Stimulated activated CD8-positive, alpha-beta memory T cell treated with anti-CD3 and anti-CD28 coated beads, Interleukin-12 subunit alpha, Interleukin-12 subunit beta, amount 100 ng/mL, for 24 hours (primary cell): ENCODE results near the gene TSGA10.
"Not testable (repeated sequence)": the region's sequence is repeated elsewhere in the genome, so short reads cannot be mapped to it uniquely, and the experiment has no call there.

ENCODE experiments used
- DNase-seq: peaks from one replicate; pipeline ENCODE4 v3.0.0-alpha.2; 2020; ENCODE audit errors: extremely low read depth

The TSGA10 gene

DNA sequence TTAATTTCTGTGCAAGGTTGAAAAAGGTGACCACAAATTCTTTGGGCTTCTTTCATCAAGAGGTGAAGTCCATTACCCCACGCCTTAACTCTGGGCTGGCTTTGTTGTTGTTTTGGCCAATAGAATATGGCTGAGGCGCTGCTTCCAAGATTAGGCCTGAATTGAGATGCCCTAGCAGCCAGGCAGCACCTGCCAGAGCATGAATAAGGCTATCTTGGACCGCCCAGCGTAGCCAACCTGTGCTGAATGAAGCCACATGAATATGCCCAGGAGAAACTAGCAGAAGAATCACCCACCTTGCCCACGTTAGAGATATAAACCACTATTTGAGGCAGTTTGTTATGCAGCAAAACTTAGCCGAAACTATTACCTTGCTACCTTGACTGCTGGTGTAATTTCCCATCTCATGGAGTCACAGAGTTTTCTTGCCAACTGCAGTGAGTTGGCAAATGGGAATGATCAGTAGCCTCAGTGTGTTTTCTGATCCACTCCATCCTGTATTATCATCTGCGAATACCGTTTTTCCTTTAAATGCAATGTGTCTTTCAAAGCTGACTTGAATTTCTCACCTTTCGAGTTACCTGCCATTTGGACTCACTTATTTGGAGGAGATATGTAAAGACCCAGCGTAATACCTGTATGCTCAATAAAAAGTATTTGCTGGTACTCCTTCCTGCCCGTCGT is 679 bp downstream of the TSGA10 start:
- no peak for DNase-seq

DNA sequence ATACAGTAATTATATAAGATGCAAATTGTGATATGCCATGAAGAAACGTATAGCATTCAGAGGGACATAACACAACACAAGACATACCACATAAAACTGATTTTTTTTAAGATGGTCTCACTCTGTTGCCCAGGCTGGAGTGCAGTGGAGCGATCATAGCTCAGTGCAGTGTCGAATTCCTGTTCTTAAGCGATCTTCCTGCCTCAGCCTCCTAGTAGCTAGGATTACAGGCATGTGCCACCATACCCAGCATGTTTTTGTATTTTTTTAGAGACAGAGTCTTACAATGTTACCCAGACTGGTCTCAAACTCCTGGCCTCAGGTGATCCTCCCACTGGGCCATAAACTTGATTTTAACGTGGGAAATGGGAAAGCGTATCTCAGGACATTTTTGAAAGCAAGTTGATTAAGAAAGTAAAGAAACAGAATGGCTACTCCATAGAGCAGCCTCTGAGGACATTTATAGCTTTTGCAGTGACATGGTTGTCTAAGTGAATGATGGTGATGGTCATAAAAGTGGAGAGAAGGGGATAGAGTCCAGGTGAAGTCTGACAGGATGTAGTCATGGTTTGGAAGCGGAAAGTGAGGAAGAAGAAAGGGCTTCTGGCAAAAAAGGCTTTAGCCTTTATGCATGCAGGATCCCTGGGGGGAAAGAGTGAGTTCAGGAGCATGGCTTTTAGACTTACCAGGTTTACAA is 2.4 kb downstream of the TSGA10 start:
- DNase-seq, result no peak

DNA sequence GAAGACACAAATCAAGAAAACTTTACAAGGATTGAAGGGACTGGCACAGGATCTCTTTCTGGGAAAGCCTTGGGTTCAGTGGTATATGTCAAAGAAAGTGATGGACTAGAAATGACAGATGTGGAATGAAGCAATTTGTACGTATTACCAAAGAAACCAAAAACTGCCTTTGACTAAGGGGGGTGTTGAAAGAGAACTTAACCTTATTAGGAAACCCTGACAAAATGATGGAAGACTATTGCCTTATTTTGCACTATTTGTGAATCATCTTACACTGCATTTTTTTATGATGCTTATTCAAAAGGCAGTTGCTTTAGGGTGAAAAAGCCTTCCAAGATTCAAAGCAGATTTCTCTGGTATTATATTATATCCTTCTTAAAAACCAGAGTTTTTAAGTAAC is 4.0 kb downstream of the TSGA10 start:
- DNase-seq, result no peak

DNA sequence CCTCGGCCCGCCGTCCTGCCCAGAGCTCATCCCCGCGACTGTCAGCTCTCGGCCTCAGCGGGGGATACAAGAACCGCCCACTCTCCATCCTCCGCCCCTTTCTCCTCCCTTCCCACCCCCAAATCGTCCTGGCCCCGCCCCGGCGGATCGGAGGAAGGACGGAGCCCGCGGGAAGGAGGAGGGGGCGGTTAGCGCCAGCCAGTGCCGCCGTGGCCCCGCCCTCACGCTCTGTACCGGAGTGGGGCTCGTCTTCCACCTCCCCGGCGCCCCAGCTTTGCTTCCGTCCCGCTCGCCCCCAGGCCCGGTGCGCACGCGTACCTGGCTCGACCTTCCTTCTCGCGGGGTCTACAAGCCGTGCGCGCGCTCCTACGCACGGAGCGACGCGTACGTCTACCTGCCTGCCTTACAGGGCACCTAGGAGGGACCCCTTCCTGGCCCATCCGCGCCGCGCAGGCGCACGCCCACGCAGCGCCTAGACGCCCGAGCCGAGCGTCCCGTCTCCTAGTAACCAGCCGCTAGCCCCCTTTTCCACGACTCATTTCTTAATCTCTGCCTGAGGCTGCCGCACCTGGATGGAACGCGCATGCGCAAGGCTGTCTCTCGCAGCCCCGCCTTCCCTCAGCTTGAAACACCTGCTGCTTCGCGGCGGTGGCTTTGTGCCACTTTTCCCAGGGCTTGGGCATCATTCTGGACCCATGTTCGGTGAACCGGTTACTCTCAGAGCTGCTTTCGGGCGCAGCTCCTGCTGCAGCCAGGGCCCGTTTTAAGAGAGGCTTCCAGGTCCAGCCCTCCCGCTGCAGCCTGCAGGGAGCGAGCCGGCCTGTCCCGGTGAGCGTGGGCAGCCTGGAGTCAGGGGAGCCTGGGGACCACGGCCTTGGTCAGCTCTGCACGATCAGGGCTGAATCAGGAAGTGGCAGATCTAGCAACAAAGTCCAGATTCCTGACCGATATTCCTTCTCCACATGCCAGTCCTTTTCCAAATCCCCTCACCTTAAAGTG is 13.3 kb downstream of the TSGA10 start, which contains the start of gene C2orf15:
TSS of gene C2orf15 (plus strand) at position 598 of the 999 bp plus-strand sequence. CDS start 8,852 bp downstream, outside the sequence.
- peak; percentile 95 for DNase-seq

DNA sequence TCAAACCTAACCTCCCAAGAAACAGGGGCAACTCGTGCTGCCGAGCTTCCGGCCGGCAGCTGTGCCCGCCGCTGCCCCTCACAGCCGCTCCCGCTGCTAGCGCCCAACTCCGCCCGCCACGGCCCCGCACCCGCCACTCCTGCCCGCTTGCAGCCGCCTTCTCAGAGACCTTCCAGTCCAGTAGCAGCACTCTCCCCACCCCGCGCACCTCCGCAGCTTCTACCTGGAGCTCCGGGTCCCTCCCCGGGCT is 14.0 kb downstream of the TSGA10 start:
- no peak for DNase-seq

DNA sequence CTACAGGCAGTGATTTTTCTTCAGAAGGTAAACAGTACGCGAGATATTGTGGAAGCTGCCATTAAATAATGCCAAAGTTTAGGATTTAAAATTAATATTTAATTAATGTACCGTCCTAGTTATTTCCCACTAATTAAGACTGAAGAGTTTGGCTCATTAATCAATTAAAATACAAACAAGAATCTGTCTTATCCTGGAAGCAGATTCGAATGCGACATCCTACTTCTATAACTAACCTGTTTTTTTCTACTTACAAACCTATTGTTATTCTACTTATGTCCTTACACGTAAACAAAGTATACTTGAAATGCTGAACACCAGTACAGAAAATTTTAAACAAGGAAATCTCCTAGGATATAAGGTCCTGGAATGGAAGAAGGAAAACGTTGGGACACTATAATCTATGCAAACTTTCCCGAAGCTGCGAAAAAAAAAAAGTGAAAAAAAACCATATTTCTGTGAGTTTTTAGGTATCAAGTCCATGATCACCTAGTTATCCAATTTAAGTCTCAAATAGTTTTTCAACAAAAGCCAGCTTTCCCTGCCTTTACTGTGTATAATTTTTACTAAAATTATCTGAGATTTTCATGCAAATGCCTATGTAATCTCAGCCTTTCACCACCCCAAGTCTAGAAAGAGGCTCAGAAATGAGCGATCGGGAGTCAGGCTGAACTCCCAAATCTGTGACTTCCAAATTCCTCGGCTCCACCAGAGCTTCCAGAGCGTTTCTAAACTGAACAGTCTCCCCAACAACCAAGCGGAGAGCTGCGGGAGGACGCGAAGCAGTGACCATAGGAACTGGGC is 14.5 kb downstream of the TSGA10 start:
- no peak for DNase-seq

DNA sequence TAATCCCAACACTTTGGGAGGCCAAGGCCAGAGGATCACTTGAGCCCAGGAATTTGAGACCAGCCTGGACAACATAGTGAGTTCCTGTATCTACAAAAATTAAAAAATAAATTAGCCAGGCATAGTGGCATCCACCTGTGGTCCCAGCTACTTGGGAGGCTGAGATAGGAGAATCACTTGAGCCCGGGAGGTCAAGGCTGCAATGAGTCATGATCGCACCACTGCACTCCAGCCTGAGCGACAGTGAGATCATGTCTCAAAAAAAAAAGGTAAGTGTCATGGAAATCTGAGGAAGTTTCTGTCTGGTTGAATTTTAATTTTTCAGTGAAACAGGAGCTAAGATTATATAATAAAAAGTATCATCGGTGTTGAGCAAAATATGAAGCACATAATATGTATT is 15.7 kb downstream of the TSGA10 start:
- no peak for DNase-seq

DNA sequence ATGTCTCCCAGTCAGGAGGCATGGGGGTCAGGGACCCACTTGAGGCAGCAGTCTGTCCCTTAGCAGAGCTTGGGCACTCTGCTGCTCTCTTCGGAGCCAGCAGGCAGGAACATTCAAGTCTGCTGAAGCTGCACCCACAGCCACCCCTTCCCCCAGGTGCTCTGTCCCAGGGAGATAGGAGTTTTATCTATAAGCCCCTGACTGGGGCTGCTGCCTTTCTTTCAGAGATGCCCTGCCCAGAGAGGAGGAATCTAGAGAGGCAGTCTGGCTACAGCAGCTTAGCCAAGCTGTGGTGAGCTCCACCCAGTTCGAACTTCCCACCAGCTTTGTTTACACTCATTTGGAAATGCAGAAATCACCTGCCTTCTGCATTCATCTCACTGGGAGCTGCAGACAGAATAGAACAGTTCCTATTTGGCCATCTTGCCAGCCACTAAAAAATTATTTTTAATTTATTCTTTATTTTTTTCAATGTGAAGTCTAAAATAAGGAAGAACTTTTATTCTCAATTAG is 19.6 kb downstream of the TSGA10 start:
- DNase-seq, result not testable (repeated sequence)

DNA sequence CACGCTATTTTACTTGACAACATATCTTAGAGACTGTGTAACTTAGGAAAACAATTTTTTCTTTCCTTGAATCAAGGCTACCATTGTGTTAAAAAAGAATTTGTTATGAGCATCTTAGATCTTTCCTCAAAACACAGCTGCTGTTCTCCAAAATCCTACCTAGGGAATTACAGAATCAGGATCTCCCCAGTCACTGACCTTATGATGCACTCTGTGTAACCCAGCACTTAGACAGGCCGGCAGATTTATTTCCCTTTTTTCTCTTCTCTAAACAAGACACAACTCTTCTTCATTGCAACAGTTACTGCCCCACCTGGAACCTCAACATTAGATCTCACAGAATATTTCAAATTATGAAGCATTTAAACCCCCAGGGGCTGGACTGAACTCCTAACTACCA is 26.8 kb downstream of the TSGA10 start:
- no peak for DNase-seq

DNA sequence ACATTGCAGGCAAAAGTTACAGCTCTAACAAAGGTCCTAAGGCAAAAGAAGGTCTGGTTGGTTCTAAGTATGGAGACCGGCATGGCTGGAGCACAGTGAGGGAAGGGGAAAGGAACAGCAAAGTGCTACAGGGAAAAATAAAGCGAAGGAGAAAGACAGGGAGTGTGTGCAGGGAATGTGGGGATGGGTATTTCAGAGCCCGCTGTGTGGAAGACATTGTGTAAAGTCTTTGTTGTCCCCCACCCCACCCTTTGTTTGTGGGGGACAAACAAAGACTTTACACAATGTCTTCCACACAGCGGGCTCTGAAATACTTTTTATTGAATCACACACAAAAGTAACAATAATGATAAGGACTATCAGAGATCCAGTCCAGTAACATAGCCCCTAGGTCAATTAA is 42.1 kb downstream of the TSGA10 start:
- DNase-seq, result no peak

DNA sequence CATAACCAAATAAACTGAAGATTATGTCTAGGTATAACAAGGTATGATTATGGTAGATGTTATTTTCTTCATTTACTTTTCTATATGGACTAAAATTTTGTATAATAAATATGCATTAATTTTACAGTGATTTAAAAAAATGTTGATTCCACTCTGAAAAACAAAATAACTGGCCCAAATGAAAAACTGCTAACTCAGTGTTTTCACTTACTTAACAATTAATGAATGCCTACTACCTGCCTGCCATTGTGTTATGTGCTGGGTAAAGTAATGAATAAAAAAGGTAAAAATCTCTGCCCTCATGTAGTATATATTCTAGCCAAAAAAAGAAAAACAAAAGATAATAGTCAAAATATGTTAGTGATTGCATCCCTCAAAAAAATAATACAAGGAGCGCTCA is 42.8 kb downstream of the TSGA10 start:
- no peak for DNase-seq

DNA sequence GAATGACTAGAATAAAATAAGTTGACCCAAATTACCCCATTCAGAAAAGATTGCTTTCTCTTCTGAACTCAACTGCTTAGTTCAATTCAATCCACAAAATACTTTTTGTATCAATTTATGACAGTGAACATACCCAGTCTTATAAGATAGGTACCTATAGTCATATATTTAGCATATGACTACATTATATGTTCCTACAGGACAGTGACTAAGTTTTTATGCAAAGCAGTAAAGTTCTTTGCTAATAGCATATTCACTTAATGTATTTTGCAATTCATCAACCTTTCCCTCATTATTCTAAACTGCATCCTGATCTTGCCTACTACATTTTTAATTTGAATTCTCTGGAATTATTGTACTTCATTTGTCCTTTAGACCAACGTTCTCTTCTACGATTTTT is 43.5 kb downstream of the TSGA10 start:
- no peak for DNase-seq

DNA sequence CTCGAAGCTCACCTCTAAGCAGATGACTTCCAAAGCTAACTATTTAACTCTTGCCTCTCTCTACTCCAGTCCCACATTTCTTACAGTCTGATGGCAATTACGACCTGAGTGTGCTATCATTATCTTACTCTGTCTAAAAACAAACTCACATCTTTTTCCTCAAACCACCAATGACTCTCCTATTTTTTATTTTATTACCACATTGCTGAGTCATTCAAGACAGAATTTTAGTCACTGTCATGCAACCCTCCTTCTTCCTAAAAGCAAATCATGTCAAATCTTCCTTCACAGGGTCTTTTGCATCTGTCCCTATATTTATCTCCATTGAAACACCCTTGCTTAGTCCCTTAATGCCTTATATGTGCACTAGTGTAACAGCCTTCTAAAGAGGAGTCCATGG is 47.8 kb downstream of the TSGA10 start:
- DNase-seq, result no peak

DNA sequence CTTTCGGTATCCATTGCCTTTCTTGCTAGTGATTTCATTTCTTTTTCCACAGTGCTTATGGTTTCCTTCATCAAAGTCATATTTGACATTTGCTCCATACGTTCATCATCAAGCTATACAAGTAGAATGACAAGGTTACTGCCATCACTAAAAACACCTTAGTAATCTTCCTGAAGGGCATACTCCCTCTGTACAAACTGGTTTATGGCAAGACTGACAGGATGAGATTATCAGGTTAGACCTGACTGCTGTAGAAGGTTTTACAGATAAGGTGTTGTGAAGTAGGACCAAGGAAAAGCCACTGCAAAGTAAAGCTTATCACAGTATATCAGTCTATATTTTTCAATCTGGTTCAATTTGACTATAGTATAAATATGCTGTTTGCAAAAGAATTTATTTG is 50.7 kb downstream of the TSGA10 start:
- no peak for DNase-seq

DNA sequence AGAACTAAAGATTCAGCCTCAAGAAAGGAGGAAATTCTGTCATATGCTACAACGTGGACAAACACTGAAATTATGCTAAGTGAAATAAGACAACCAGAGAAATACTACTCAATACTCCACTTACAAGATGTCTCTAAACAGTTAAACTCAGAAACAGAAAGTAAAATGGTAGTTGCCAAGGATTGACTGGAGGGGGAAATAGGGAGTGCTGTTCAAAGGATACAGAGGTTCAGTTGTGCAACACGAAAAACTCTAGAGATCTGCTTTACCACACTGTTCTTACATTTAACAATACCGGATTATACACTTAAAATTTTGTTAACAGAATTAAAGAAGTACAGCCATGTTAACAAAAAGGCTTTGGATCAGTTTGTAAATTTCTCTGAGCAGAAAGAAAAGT is 53.0 kb downstream of the TSGA10 start:
- DNase-seq, result no peak

DNA sequence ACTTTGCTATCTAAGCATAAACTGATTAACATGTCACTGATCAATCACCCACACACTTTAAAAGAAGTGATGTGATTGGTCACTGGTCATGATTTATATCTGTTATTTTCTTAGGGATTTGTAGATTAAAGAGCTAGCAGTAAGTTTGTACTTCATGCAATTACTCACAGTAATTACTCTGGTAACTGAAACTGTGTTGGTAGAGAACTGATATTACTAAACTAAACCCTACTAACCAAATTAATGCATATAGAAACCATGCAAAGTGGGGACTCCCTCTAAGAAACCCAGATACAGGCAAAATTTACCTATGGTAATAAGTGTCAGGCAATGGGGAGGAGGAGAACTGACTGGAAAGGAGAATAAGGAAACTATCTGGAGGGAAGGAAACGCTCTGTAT is 58.0 kb downstream of the TSGA10 start:
- DNase-seq, result no peak

DNA sequence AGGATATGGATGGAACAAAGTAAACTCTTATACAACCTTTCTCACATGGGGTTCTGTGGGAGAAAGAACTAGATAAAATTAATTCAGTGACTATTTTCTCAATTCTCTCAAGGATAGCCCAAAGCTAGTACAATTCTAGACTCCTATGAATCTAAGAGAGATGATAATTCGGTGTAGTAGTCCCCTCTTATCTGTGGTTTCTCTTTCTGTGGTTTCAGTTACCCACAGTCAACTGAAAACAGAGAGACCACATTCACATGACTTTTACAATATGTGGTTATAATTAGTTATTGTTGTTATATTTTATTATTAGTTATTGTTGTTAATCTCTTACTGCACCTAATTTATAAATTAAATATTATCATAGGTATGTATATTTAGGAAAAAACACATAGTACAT is 66.7 kb downstream of the TSGA10 start:
- DNase-seq, result no peak

DNA sequence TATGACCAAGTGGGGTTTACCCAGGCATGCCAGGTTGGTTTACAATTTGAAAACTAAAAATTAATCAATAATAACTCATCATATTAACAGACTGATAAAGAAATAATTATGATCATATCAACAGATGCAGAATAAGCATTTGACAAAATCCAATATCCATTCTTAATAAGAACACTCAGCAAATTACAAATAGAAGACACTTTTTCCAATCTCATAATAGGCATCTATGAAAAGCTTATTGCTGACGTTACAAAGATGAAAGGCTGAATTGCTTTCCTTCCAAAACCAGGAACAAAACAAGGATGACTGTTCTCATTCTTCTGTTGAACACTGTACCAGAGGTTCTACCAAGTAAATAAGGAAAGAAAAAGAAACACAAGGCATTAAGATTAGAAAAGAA is 68.4 kb downstream of the TSGA10 start:
- no peak for DNase-seq

DNA sequence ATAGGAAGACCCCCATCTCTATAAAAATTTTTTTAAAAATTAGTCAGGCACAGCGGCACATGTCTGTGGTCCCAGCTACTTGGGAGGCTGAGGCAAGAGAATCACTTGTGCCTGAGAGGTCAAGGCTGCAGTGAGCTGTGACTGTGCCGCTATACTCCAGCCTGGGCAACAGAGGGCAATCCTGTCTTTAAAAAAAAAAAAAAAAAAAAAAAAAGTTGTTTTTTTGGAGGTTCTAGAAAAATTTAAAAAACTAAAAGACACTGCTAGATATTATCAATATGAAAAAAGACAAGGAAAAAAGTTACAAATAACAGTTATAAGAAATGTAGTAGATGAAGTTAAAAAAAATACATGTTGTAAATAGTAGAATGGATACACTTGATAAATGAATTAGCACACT is 69.3 kb downstream of the TSGA10 start:
- DNase-seq, result no peak

DNA sequence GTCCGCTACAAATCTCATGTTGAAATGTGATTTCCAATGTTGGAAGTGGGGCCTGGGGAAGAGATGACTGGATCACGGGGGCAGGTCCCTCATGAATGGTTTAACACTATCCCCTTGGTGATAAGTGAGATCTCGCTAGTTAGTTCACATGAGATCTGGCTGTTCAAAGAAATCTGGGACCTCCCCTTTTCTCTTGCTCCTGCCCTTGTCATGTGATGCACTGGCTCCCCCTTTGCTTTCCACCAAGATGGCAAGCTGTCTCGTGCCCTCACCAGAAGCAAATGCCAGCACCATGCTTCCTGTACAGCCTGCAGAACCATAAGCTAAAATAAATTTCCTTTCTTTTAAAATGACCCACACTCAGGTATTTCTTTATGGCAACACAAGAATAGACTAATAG is 70.5 kb downstream of the TSGA10 start:
- DNase-seq, result no peak

DNA sequence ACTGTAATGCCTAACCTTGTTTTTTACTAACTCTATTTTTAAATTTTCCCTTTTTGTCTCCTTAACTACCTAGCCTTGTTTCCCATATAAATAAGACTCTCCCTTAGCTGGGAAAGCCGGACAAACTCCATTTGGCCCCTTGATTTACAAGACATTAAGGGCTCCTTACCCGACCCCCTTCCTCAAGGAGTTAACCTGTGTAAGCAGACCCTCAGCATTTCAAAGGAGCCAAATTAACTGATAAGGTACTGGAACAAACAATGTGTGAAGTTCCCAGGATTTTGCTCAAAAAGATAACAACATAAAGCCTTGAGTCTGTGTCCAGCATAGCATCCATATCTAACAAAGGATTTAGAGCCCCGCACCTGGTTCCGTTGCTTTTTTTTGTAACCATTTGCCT is 72.9 kb downstream of the TSGA10 start:
- no peak for DNase-seq

DNA sequence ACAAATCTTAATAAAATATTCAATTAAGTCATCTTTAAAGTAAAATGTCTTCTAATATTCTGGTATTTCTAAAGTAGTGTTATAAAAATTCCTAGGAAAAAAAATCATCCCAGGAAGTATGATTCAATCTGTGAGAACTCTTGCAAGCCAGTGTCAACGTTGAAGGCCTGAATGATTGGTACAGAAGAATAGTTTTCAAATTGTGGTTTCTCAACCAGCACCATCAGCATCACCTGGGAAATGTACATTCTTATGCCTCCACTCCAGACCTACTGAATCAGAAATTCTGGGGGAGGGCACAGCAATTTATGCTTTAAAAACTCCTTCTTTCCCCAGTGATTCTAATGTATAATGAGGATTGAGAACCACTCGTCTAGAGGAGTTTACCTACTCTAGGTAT is 75.5 kb downstream of the TSGA10 start:
- DNase-seq, result no peak
